Measurements from ENCODE around the gene TNK1. TPM values are rescaled to one million over a fixed set of nuclear protein-coding genes. Genes with fewer than 3 reads are reported as not detected.

TNK1 gene
- total RNA-seq, 1 donor from 2014 or later, result 0.34 TPM

GRCh38 chr17:7426896-7427489 lies 46.1 kb downstream of the TNK1 start:
- no peak for TF ChIP-seq CTCF (IDR thresholded peaks at IDR 0.05; ENCODE audit: partially characterized antibody, unreplicated experiment)
- H3K36me3 Mint-ChIP-seq (ENCODE audit: unreplicated experiment), result no peaks in the 10 kb centered on the region
- no peak overlapping the region for H3K27ac Mint-ChIP-seq (ENCODE audit: unreplicated experiment)
- peaks cover 11% of the 10 kb centered on the region for H3K27me3 Mint-ChIP-seq (ENCODE audit: unreplicated experiment)
- peaks cover 5% of the 10 kb centered on the region for H3K9me3 Mint-ChIP-seq (ENCODE audit: unreplicated experiment)
- no peak overlapping the region for H3K4me3 Mint-ChIP-seq (ENCODE audit: unreplicated experiment)
- DNase-seq, result no peak
- no peaks in the 10 kb centered on the region for H3K4me1 Mint-ChIP-seq (ENCODE audit: low read depth, unreplicated experiment)

- Mint-ChIP-seq H3K9me3 (ENCODE audit: unreplicated experiment) (peaks cover 5% of the 10 kb centered on the region), H3K27me3 (ENCODE audit: unreplicated experiment) (peaks cover 11% of the 10 kb centered on the region), H3K4me3 (ENCODE audit: unreplicated experiment) (no peak overlapping the region), H3K4me1 (ENCODE audit: low read depth, unreplicated experiment) (no peaks in the 10 kb centered on the region), H3K36me3 (ENCODE audit: unreplicated experiment) (no peaks in the 10 kb centered on the region), H3K27ac (ENCODE audit: unreplicated experiment) (no peak overlapping the region)
- no peak for DNase-seq
- no peak for TF ChIP-seq CTCF (IDR thresholded peaks at IDR 0.05; ENCODE audit: partially characterized antibody, unreplicated experiment)
Measured at GRCh38 chr17:7427549-7427948, 46.7 kb downstream of the TNK1 start.

- H3K27me3 Mint-ChIP-seq (ENCODE audit: unreplicated experiment), result peaks cover 11% of the 10 kb centered on the region
- no peak for TF ChIP-seq CTCF (IDR thresholded peaks at IDR 0.05; ENCODE audit: partially characterized antibody, unreplicated experiment)
- H3K36me3 Mint-ChIP-seq (ENCODE audit: unreplicated experiment), result no peaks in the 10 kb centered on the region
- H3K9me3 Mint-ChIP-seq (ENCODE audit: unreplicated experiment), result peaks cover 5% of the 10 kb centered on the region
- no peaks in the 10 kb centered on the region for H3K4me1 Mint-ChIP-seq (ENCODE audit: low read depth, unreplicated experiment)
- no peak within 1 kb of the TSS for H3K27ac Mint-ChIP-seq (ENCODE audit: unreplicated experiment)
- no peak for DNase-seq
- no peak within 1 kb of the TSS for H3K4me3 Mint-ChIP-seq (ENCODE audit: unreplicated experiment)
Measured at GRCh38 chr17:7428557-7428956, 47.7 kb downstream of the TNK1 start, which contains the start of gene SPEM3. Gene SPEM3 (plus strand): TSS chr17:7428857. CDS start chr17:7428903, 46 bp downstream.

- H3K27me3 Mint-ChIP-seq (ENCODE audit: unreplicated experiment), result peaks cover 11% of the 10 kb centered on the region
- TF ChIP-seq CTCF (IDR thresholded peaks at IDR 0.05; ENCODE audit: partially characterized antibody, unreplicated experiment), result no peak
- no peaks in the 10 kb centered on the region for H3K4me1 Mint-ChIP-seq (ENCODE audit: low read depth, unreplicated experiment)
- H3K9me3 Mint-ChIP-seq (ENCODE audit: unreplicated experiment), result peaks cover 3% of the 10 kb centered on the region
- DNase-seq, result no peak
- no peak overlapping the region for H3K27ac Mint-ChIP-seq (ENCODE audit: unreplicated experiment)
- H3K4me3 Mint-ChIP-seq (ENCODE audit: unreplicated experiment), result no peak overlapping the region
- no peaks in the 10 kb centered on the region for H3K36me3 Mint-ChIP-seq (ENCODE audit: unreplicated experiment)
Measured at GRCh38 chr17:7429722-7430121, 48.8 kb downstream of the TNK1 start.

GRCh38 chr17:7431231-7431630 lies 50.3 kb downstream of the TNK1 start:
- DNase-seq, result no peak
- Mint-ChIP-seq H3K27me3 (ENCODE audit: unreplicated experiment) (peaks cover 7% of the 10 kb centered on the region), H3K4me3 (ENCODE audit: unreplicated experiment) (no peak overlapping the region), H3K9me3 (ENCODE audit: unreplicated experiment) (peaks cover 9% of the 10 kb centered on the region), H3K4me1 (ENCODE audit: low read depth, unreplicated experiment) (peaks cover 3% of the 10 kb centered on the region), H3K27ac (ENCODE audit: unreplicated experiment) (no peak overlapping the region), H3K36me3 (ENCODE audit: unreplicated experiment) (no peaks in the 10 kb centered on the region)
- TF ChIP-seq CTCF (IDR thresholded peaks at IDR 0.05; ENCODE audit: partially characterized antibody, unreplicated experiment), result no peak
